ENCODE results near the gene NAT8L.
A peak's percentile ranks its signal among the peaks of the same experiment; 100 is the strongest.

The NAT8L gene

GRCh38 chr4:2048831-2049230, 10.3 kb upstream of the NAT8L start:
- Mint-ChIP-seq H3K27me3 (ENCODE audit: low read depth) (peaks cover 32% of the 10 kb centered on the region), H3K36me3 (ENCODE audit: low read depth) (no peaks in the 10 kb centered on the region), H3K4me3 (no peak overlapping the region), H3K4me1 (no peaks in the 10 kb centered on the region), H3K9me3 (no peaks in the 10 kb centered on the region), H3K27ac (no peak overlapping the region)
- TF ChIP-seq CTCF (IDR thresholded peaks at IDR 0.05; ENCODE audit: unreplicated experiment in 3 of 3): no peak

- no peak overlapping the region for H3K27ac Mint-ChIP-seq
- no peak for TF ChIP-seq CTCF (IDR thresholded peaks at IDR 0.05; ENCODE audit: unreplicated experiment in 3 of 3)
- peaks cover 34% of the 10 kb centered on the region for H3K27me3 Mint-ChIP-seq (ENCODE audit: low read depth)
- H3K4me3 Mint-ChIP-seq: no peak overlapping the region
- H3K9me3 Mint-ChIP-seq: peaks cover 2% of the 10 kb centered on the region
- no peaks in the 10 kb centered on the region for H3K36me3 Mint-ChIP-seq (ENCODE audit: low read depth)
- H3K4me1 Mint-ChIP-seq: no peaks in the 10 kb centered on the region
Measured at GRCh38 chr4:2049381-2049780, 9.7 kb upstream of the NAT8L start.

- Mint-ChIP-seq H3K27me3 (ENCODE audit: low read depth) (peaks cover 35% of the 10 kb centered on the region), H3K9me3 (peaks cover 2% of the 10 kb centered on the region), H3K27ac (no peak overlapping the region), H3K36me3 (ENCODE audit: low read depth) (no peaks in the 10 kb centered on the region), H3K4me1 (no peaks in the 10 kb centered on the region), H3K4me3 (no peak overlapping the region)
- TF ChIP-seq CTCF (IDR thresholded peaks at IDR 0.05; ENCODE audit: unreplicated experiment in 3 of 3): no peak
Measured at GRCh38 chr4:2049811-2050210, 9.3 kb upstream of the NAT8L start.

- no peak for TF ChIP-seq CTCF (IDR thresholded peaks at IDR 0.05; ENCODE audit: unreplicated experiment in 3 of 3)
- H3K9me3 Mint-ChIP-seq: peaks cover 2% of the 10 kb centered on the region
- no peaks in the 10 kb centered on the region for H3K36me3 Mint-ChIP-seq (ENCODE audit: low read depth)
- no peak overlapping the region for H3K27ac Mint-ChIP-seq
- H3K4me3 Mint-ChIP-seq: no peak overlapping the region
- peaks cover 38% of the 10 kb centered on the region for H3K27me3 Mint-ChIP-seq (ENCODE audit: low read depth)
- H3K4me1 Mint-ChIP-seq: no peaks in the 10 kb centered on the region
Measured at GRCh38 chr4:2051086-2051485, 8.0 kb upstream of the NAT8L start.

GRCh38 chr4:2054217-2054616, 4.9 kb upstream of the NAT8L start:
- H3K9me3 Mint-ChIP-seq: peaks cover 2% of the 10 kb centered on the region
- no peak overlapping the region for H3K27ac Mint-ChIP-seq
- no peaks in the 10 kb centered on the region for H3K36me3 Mint-ChIP-seq (ENCODE audit: low read depth)
- H3K4me3 Mint-ChIP-seq: peak overlapping the region in 2 of 3 experiments; percentile 44 to 59
- TF ChIP-seq CTCF (IDR thresholded peaks at IDR 0.05; ENCODE audit: unreplicated experiment in 3 of 3): no peak
- peaks cover 4% of the 10 kb centered on the region for H3K4me1 Mint-ChIP-seq
- H3K27me3 Mint-ChIP-seq (ENCODE audit: low read depth): peaks cover 57% of the 10 kb centered on the region

GRCh38 chr4:2057382-2058065, 1.6 kb upstream of the NAT8L start:
- TF ChIP-seq CTCF (IDR thresholded peaks at IDR 0.05; ENCODE audit: unreplicated experiment in 3 of 3): no peak
- Mint-ChIP-seq H3K27me3 (ENCODE audit: low read depth) (peaks cover 49% of the 10 kb centered on the region), H3K36me3 (ENCODE audit: low read depth) (no peaks in the 10 kb centered on the region), H3K9me3 (peaks cover 2% of the 10 kb centered on the region), H3K4me3 (peak overlapping the region; percentile 72 to 85 (median 75)), H3K4me1 (peaks cover 4% of the 10 kb centered on the region), H3K27ac (peak overlapping the region in 2 of 3 experiments; percentile 77 to 78)
